Dedifferentiated amniotic fluid mesenchymal stem cell (primary cell): ENCODE measurements around the gene LRRC47.
A peak's percentile ranks its signal among the peaks of the same experiment; 100 is the strongest.

Source experiments
- DNase-seq: peaks from one replicate; pipeline ENCODE4 v3.0.0-alpha.2; 2016; ENCODE audit errors: extremely low spot score

The LRRC47 gene

GRCh38 chr1:3747522-3747848 lies 48.8 kb downstream of the LRRC47 start:
- no peak for DNase-seq

- peak; percentile 46 for DNase-seq
Observed at GRCh38 chr1:3746830-3747521, 49.3 kb downstream of the LRRC47 start.

GRCh38 chr1:3746389-3746829 lies 49.9 kb downstream of the LRRC47 start:
- DNase-seq = no peak

- DNase-seq = no peak
Observed at GRCh38 chr1:3745590-3746381, 50.5 kb downstream of the LRRC47 start.

- no peak for DNase-seq
Observed at GRCh38 chr1:3745071-3745470, 51.2 kb downstream of the LRRC47 start.

- no peak for DNase-seq
Observed at GRCh38 chr1:3744646-3745045, 51.7 kb downstream of the LRRC47 start.

GRCh38 chr1:3743826-3744225 lies 52.5 kb downstream of the LRRC47 start:
- DNase-seq = no peak

- no peak for DNase-seq
Observed at GRCh38 chr1:3743421-3743820, 52.9 kb downstream of the LRRC47 start.

- no peak for DNase-seq
Observed at GRCh38 chr1:3742439-3743298, 53.6 kb downstream of the LRRC47 start.

- no peak for DNase-seq
Observed at GRCh38 chr1:3741566-3742438, 54.5 kb downstream of the LRRC47 start.

GRCh38 chr1:3740752-3741151 lies 55.5 kb downstream of the LRRC47 start:
- DNase-seq = no peak

- no peak for DNase-seq
Observed at GRCh38 chr1:3740042-3740441, 56.3 kb downstream of the LRRC47 start.

- DNase-seq = no peak
Observed at GRCh38 chr1:3738943-3739342, 57.4 kb downstream of the LRRC47 start.

- no peak for DNase-seq
Observed at GRCh38 chr1:3736708-3737107, 59.6 kb downstream of the LRRC47 start.

- DNase-seq = no peak
Observed at GRCh38 chr1:3736131-3736561, 60.2 kb downstream of the LRRC47 start.

- DNase-seq = no peak
Observed at GRCh38 chr1:3735688-3736087, 60.6 kb downstream of the LRRC47 start.

- DNase-seq = no peak
Observed at GRCh38 chr1:3735027-3735681, 61.1 kb downstream of the LRRC47 start.

GRCh38 chr1:3734602-3735001 lies 61.7 kb downstream of the LRRC47 start:
- no peak for DNase-seq

- no peak for DNase-seq
Observed at GRCh38 chr1:3733883-3734589, 62.3 kb downstream of the LRRC47 start.
